Colonic mucosa (tissue), 4 donors: ENCODE measurements around the gene SLC6A19. TPM values are rescaled to one million over a fixed set of nuclear protein-coding genes. Genes with fewer than 3 reads are reported as not detected.

Experiments
- DNase-seq: peaks from one replicate; pipeline ENCODE4 v3.0.0-alpha.2; 2020
- H3K27ac ChIP-seq: fragments of 200-600 bp; one replicate; pipeline ENCODE4 v1.8.0; 2021
- H3K27me3 ChIP-seq: fragments of 200-600 bp; one replicate; pipeline ENCODE4 v1.8.0; 2021
- H3K36me3 ChIP-seq: fragments of 200-600 bp; one replicate; pipeline ENCODE4 v1.8.0; 2021
- H3K4me1 ChIP-seq: fragments of 200-600 bp; one replicate; pipeline ENCODE4 v1.8.0; 2021; ENCODE audit warnings: mild to moderate bottlenecking
- H3K4me3 ChIP-seq: fragments of 200-600 bp; one replicate; pipeline ENCODE4 v1.8.0; 2021
- H3K9ac ChIP-seq, 2 donors: one replicate each; pipeline ENCODE4 v1.7.0; 2013; ENCODE audit warnings: control low read depth in 2 of 2, low read depth in 2 of 2, low read length in 2 of 2
- H3K9me3 ChIP-seq: fragments of 200-600 bp; one replicate; pipeline ENCODE4 v1.8.0; 2021
- CTCF ChIP-seq: fragments of 200-600 bp; IDR thresholded peaks from one replicate; pipeline ENCODE4 v1.8.0; 2022; ENCODE audit warnings: antibody characterized with exemption, mild to moderate bottlenecking
- intact Hi-C: fragments of 100-400 bp; cut with DNase I; formaldehyde crosslinking; loops from one replicate; pipeline ENCODE4 v1.14.1; 2022
- total RNA-seq, 2 donors: library from RNA; stranded (reverse); fragmentation: NEBNext Ultra II Directional in 1 of 2; extraction: Animal tissue kit (Norgen Biotek cat#: 25700) in 1 of 2; gene quantifications; one replicate each; pipeline ENCODE4 v1.2.1, GENCODE V29; 2021
- donor health status: healthy.
- donor health status: DM: no; HTN: no; CAD: no.
- donor health status: DM: no; HTN: no; CAD: no.

The SLC6A19 gene
- total RNA-seq, 2 donors from 2014 or later, result 0.67 to 56.2 TPM

- H3K27ac ChIP-seq, result no peak overlapping the region
- H3K9ac ChIP-seq, result no peak overlapping the region
- H3K9me3 ChIP-seq, result no peaks in the 10 kb centered on the region
- H3K36me3 ChIP-seq, result no peaks in the 10 kb centered on the region
- no peaks in the 10 kb centered on the region for H3K27me3 ChIP-seq
- no peak for DNase-seq
- TF ChIP-seq CTCF, result no peak
- intact Hi-C loops, result no loop called here
- no peaks in the 10 kb centered on the region for H3K4me1 ChIP-seq
- no peak overlapping the region for H3K4me3 ChIP-seq
Observed at GRCh38 chr5:1216918-1217295, 15.5 kb downstream of the SLC6A19 start.

GRCh38 chr5:1217596-1218206 is 16.3 kb downstream of the SLC6A19 start:
- Histone ChIP-seq H3K9me3 (no peaks in the 10 kb centered on the region), H3K27me3 (no peaks in the 10 kb centered on the region), H3K9ac (no peak overlapping the region), H3K4me3 (no peak overlapping the region), H3K4me1 (no peaks in the 10 kb centered on the region), H3K27ac (no peak overlapping the region), H3K36me3 (no peaks in the 10 kb centered on the region)
- no peak for TF ChIP-seq CTCF
- DNase-seq, result no peak
- intact Hi-C loops, result no loop called here

DNA sequence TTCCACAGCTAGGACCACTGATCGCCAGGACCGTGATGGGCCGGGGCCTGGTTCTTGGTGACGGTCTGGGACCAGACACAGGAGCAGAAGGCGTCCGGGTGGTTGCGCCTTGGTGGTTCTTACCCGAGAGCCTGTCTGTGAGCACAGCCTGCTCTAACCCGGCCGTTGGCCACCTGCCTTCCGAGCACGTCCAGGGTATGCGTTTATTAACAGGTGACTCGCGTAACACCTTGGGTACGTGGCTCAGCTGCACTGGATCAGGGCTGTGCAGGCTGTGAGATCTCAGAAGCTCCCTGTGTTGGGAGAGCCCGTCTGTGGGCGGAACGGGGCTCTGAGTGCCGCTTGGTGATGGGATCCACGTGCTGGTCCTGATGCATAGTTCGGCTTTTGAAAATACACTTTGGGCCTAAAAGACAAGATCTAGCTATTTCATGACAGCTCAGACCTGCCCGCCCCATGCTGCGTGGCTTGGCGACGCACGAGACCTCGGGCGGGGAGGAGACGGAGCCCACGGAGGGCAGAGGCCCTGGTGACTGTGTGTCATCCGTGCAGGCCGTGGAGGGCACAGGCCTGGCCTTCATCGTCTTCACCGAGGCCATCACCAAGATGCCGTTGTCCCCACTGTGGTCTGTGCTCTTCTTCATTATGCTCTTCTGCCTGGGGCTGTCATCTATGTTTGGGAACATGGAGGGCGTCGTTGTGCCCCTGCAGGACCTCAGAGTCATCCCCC is 17.1 kb downstream of the SLC6A19 start:
- Histone ChIP-seq H3K36me3 (no peaks in the 10 kb centered on the region), H3K27ac (no peak overlapping the region), H3K9me3 (no peaks in the 10 kb centered on the region), H3K9ac (no peak overlapping the region), H3K4me3 (no peak overlapping the region), H3K4me1 (no peaks in the 10 kb centered on the region), H3K27me3 (no peaks in the 10 kb centered on the region)
- intact Hi-C loops, result no loop called here
- no peak for TF ChIP-seq CTCF
- DNase-seq, result no peak

DNA sequence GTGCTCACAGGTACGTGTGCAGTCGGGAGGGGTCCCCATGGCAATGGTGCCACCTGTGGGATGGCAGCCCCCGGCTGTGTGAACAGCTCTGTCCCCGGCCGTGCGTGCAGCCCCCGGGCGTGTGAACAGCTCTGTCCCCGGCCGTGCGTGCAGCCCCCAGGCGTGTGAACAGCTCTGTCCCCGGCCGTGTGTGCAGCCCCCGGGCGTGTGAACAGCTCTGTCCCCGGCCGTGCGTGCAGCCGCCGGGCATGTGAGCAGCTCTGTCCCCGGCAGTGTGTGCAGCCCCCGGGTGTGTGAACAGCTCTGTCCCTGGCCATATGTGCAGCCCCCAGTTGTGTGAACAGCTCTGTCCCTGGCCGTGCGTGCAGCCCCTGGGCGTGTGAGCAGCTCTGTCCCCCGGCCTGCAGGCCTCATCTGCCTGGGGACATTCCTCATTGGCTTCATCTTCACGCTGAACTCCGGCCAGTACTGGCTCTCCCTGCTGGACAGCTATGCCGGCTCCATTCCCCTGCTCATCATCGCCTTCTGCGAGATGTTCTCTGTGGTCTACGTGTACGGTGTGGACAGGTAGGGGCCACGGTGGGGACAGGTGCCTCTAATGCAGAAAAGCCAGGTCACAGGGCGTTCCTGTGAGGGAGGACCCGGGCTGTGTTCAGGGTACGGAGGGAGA is 17.8 kb downstream of the SLC6A19 start:
- no peak for TF ChIP-seq CTCF
- intact Hi-C loops, result no loop called here
- Histone ChIP-seq H3K9ac (no peak overlapping the region), H3K27me3 (no peaks in the 10 kb centered on the region), H3K9me3 (no peaks in the 10 kb centered on the region), H3K27ac (no peak overlapping the region), H3K4me1 (no peaks in the 10 kb centered on the region), H3K4me3 (no peak overlapping the region), H3K36me3 (no peaks in the 10 kb centered on the region)
- no peak for DNase-seq

- no peak for DNase-seq
- Histone ChIP-seq H3K4me1 (no peaks in the 10 kb centered on the region), H3K36me3 (no peaks in the 10 kb centered on the region), H3K4me3 (no peak overlapping the region), H3K27me3 (no peaks in the 10 kb centered on the region), H3K9me3 (no peaks in the 10 kb centered on the region), H3K27ac (no peak overlapping the region), H3K9ac (no peak overlapping the region)
- TF ChIP-seq CTCF, result no peak
- intact Hi-C loops, result no loop called here
Observed at GRCh38 chr5:1219768-1220100, 18.3 kb downstream of the SLC6A19 start.
